Astrocyte (in vitro differentiated cells and primary cell): ENCODE results near the gene LARGE1. TPM values are rescaled to one million over a fixed set of nuclear protein-coding genes. Genes with fewer than 3 reads are reported as not detected.

ENCODE experiments used
- DNase-seq: peaks from one replicate; pipeline ENCODE4 v3.0.0-alpha.2; 2010; ENCODE audit warnings: low read depth
- FAIRE-seq: peaks from 2 replicates; lab custom pipeline; 2011; peaks lifted over from hg19 to GRCh38; lab: Jason Lieb, UNC
- H2AFZ ChIP-seq: 2 replicates; pipeline ENCODE4 v1.6.0; 2012; ENCODE audit warnings: low read depth, low read length, inconsistent platforms
- H3K27ac ChIP-seq: 2 replicates; pipeline ENCODE4 v1.5.1; 2011; ENCODE audit warnings: low read depth, low read length, inconsistent platforms
- H3K27me3 ChIP-seq: 2 replicates; pipeline ENCODE4 v1.6.0; 2011; ENCODE audit warnings: low read length, inconsistent platforms; ENCODE audit not compliant: insufficient read depth
- H3K36me3 ChIP-seq: 2 replicates; pipeline ENCODE4 v1.5.1; 2011; ENCODE audit warnings: low read length, inconsistent platforms; ENCODE audit not compliant: insufficient read depth
- H3K4me1 ChIP-seq: 2 replicates; pipeline ENCODE4 v1.5.1; 2011; ENCODE audit warnings: low read length, inconsistent platforms; ENCODE audit not compliant: insufficient read depth
- H3K4me2 ChIP-seq: 2 replicates; pipeline ENCODE4 v1.6.0; 2012; ENCODE audit warnings: low read length, inconsistent platforms
- H3K4me3 ChIP-seq: 2 replicates; pipeline ENCODE4 v1.5.1; 2011; ENCODE audit warnings: low read depth, mild to moderate bottlenecking, low read length, inconsistent platforms; ENCODE audit not compliant: insufficient read depth
- H3K79me2 ChIP-seq: 2 replicates; pipeline ENCODE4 v1.6.0; 2012; ENCODE audit warnings: mild to moderate bottlenecking, low read length, inconsistent platforms; ENCODE audit not compliant: insufficient read depth
- H3K9ac ChIP-seq: 2 replicates; pipeline ENCODE4 v1.6.0; 2012; ENCODE audit warnings: mild to moderate bottlenecking, low read length, inconsistent platforms
- H3K9me3 ChIP-seq: 2 replicates; pipeline ENCODE4 v1.5.1; 2012; ENCODE audit warnings: low read depth, mild to moderate bottlenecking, low read length, inconsistent platforms; ENCODE audit not compliant: insufficient read depth
- H4K20me1 ChIP-seq: 2 replicates; pipeline ENCODE4 v1.6.0; 2012; ENCODE audit warnings: low read length, inconsistent platforms; ENCODE audit not compliant: insufficient read depth
- H3K27ac Mint-ChIP-seq: one replicate; pipeline ENCODE4 v1.8.0; 2021; ENCODE audit warnings: mild to moderate bottlenecking, mixed read lengths; ENCODE audit not compliant: unreplicated experiment
- H3K27me3 Mint-ChIP-seq: one replicate; pipeline ENCODE4 v1.8.0; 2021; ENCODE audit warnings: low read depth, mixed read lengths; ENCODE audit not compliant: unreplicated experiment
- H3K36me3 Mint-ChIP-seq: one replicate; pipeline ENCODE4 v1.8.0; 2021; ENCODE audit warnings: low read depth, mixed read lengths; ENCODE audit not compliant: unreplicated experiment
- H3K4me1 Mint-ChIP-seq: one replicate; pipeline ENCODE4 v1.8.0; 2021; ENCODE audit warnings: low read depth, mixed read lengths; ENCODE audit not compliant: unreplicated experiment
- H3K4me3 Mint-ChIP-seq: one replicate; pipeline ENCODE4 v1.8.0; 2021; ENCODE audit warnings: mild to moderate bottlenecking, moderate library complexity, mixed read lengths; ENCODE audit not compliant: unreplicated experiment
- H3K9me3 Mint-ChIP-seq: one replicate; pipeline ENCODE4 v1.8.0; 2021; ENCODE audit warnings: mild to moderate bottlenecking, mixed read lengths; ENCODE audit not compliant: unreplicated experiment
- CTCF ChIP-seq: IDR thresholded peaks from 2 replicates; pipeline ENCODE4 v1.5.1; 2011; ENCODE audit warnings: low read depth, mild to moderate bottlenecking, inconsistent platforms, low read length, moderate library complexity; ENCODE audit not compliant: insufficient read depth
- EZH2 ChIP-seq: IDR thresholded peaks from 2 replicates; pipeline ENCODE4 v1.6.1; 2012; ENCODE audit warnings: mild to moderate bottlenecking, low read length, inconsistent platforms; ENCODE audit not compliant: insufficient read depth
- total RNA-seq: library from RNA; stranded (reverse); gene quantifications from 2 replicates; pipeline ENCODE4 v1.2.1, GENCODE V29; 2021

Gene LARGE1
- total RNA-seq, 1 donor from 2014 or later = 92.6 TPM

GRCh38 chr22:33575771-33576170 lies 344.5 kb downstream of the LARGE1 start:
- DNase-seq = no peak
- Mint-ChIP-seq H3K4me3 (no peak overlapping the region), H3K36me3 (peaks cover 1% of the 10 kb centered on the region), H3K4me1 (peaks cover 10% of the 10 kb centered on the region), H3K27ac (no peak overlapping the region), H3K9me3 (no peaks in the 10 kb centered on the region), H3K27me3 (no peaks in the 10 kb centered on the region)
- H3K36me3 ChIP-seq = no peaks in the 10 kb centered on the region
- FAIRE-seq = no peak
- H3K27ac ChIP-seq = no peak overlapping the region
- no peak overlapping the region for H3K9ac ChIP-seq
- no peak overlapping the region for H2AFZ ChIP-seq
- no peaks in the 10 kb centered on the region for H4K20me1 ChIP-seq
- H3K79me2 ChIP-seq = no peaks in the 10 kb centered on the region
- no peaks in the 10 kb centered on the region for H3K9me3 ChIP-seq
- no peak overlapping the region for H3K4me2 ChIP-seq
- no peaks in the 10 kb centered on the region for H3K27me3 ChIP-seq
- H3K4me1 ChIP-seq = no peaks in the 10 kb centered on the region
- TF ChIP-seq EZH2 (no peak), CTCF (no peak)
- H3K4me3 ChIP-seq = no peak overlapping the region

- Histone ChIP-seq H3K4me2 (no peak overlapping the region), H3K79me2 (no peaks in the 10 kb centered on the region), H3K9ac (no peak overlapping the region), H3K27ac (no peak overlapping the region), H3K4me3 (no peak overlapping the region), H3K4me1 (no peaks in the 10 kb centered on the region), H3K36me3 (no peaks in the 10 kb centered on the region), H3K27me3 (no peaks in the 10 kb centered on the region), H2AFZ (no peak overlapping the region), H4K20me1 (no peaks in the 10 kb centered on the region), H3K9me3 (no peaks in the 10 kb centered on the region)
- DNase-seq (no peak), FAIRE-seq (no peak)
- H3K36me3 Mint-ChIP-seq = peaks cover 3% of the 10 kb centered on the region
- H3K4me1 Mint-ChIP-seq = peaks cover 10% of the 10 kb centered on the region
- TF ChIP-seq EZH2 = no peak
- no peak for TF ChIP-seq CTCF
- H3K27ac Mint-ChIP-seq = no peak overlapping the region
- no peak overlapping the region for H3K4me3 Mint-ChIP-seq
- H3K27me3 Mint-ChIP-seq = no peaks in the 10 kb centered on the region
- no peaks in the 10 kb centered on the region for H3K9me3 Mint-ChIP-seq
Observed at GRCh38 chr22:33575041-33575440, 345.2 kb downstream of the LARGE1 start.

- Histone ChIP-seq H3K4me1 (no peaks in the 10 kb centered on the region), H2AFZ (no peak overlapping the region), H3K9ac (no peak overlapping the region), H3K79me2 (no peaks in the 10 kb centered on the region), H3K4me3 (no peak overlapping the region), H3K9me3 (no peaks in the 10 kb centered on the region), H3K36me3 (no peaks in the 10 kb centered on the region), H3K27ac (no peak overlapping the region), H4K20me1 (peaks cover 5% of the 10 kb centered on the region), H3K27me3 (no peaks in the 10 kb centered on the region), H3K4me2 (no peak overlapping the region)
- H3K27me3 Mint-ChIP-seq = no peaks in the 10 kb centered on the region
- H3K9me3 Mint-ChIP-seq = no peaks in the 10 kb centered on the region
- FAIRE-seq (no peak), DNase-seq (no peak)
- peaks cover 7% of the 10 kb centered on the region for H3K36me3 Mint-ChIP-seq
- H3K27ac Mint-ChIP-seq = no peak overlapping the region
- H3K4me3 Mint-ChIP-seq = no peak overlapping the region
- H3K4me1 Mint-ChIP-seq = peaks cover 12% of the 10 kb centered on the region
- no peak for TF ChIP-seq CTCF
Observed at GRCh38 chr22:33573479-33573878, 346.8 kb downstream of the LARGE1 start.
